ENCODE results near the gene PAFAH2.
A peak's percentile ranks its signal among the peaks of the same experiment; 100 is the strongest.

Gene PAFAH2

GRCh38 chr1:25927521-25928265 lies 70.2 kb downstream of the PAFAH2 start:
- no peak for DNase-seq (ENCODE audit: low read depth)

- DNase-seq (ENCODE audit: low read depth) = no peak
These were observed 70.9 kb downstream of the PAFAH2 start for GRCh38 chr1:25926731-25927496.

- DNase-seq (ENCODE audit: low read depth) = no peak
These were observed 73.4 kb downstream of the PAFAH2 start for GRCh38 chr1:25924454-25924853.

GRCh38 chr1:25922971-25923552 lies 74.8 kb downstream of the PAFAH2 start:
- peak; percentile 3 for DNase-seq (ENCODE audit: low read depth)

GRCh38 chr1:25922056-25922970 lies 75.5 kb downstream of the PAFAH2 start:
- DNase-seq (ENCODE audit: low read depth) = peak; percentile 3

- no peak for DNase-seq (ENCODE audit: low read depth)
These were observed 79.2 kb downstream of the PAFAH2 start for GRCh38 chr1:25918615-25919014.

- no peak for DNase-seq (ENCODE audit: low read depth)
These were observed 79.9 kb downstream of the PAFAH2 start for GRCh38 chr1:25917996-25918395.

- no peak for DNase-seq (ENCODE audit: low read depth)
These were observed 81.4 kb downstream of the PAFAH2 start for GRCh38 chr1:25916460-25916859.

GRCh38 chr1:25914074-25914995 lies 83.5 kb downstream of the PAFAH2 start:
- DNase-seq (ENCODE audit: low read depth) = no peak

GRCh38 chr1:25913206-25913605 lies 84.7 kb downstream of the PAFAH2 start:
- DNase-seq (ENCODE audit: low read depth) = no peak

- no peak for DNase-seq (ENCODE audit: low read depth)
These were observed 85.6 kb downstream of the PAFAH2 start for GRCh38 chr1:25912076-25912831.

GRCh38 chr1:25911162-25911561 lies 86.7 kb downstream of the PAFAH2 start:
- no peak for DNase-seq (ENCODE audit: low read depth)
